GM12873 (cell line): Measurements from ENCODE around the gene C1orf87.

Experiments used
- CTCF ChIP-seq: IDR thresholded peaks from 2 replicates; pipeline ENCODE4 v1.5.1; 2012; ENCODE audit warnings: low read depth, mild to moderate bottlenecking, moderate library complexity, low read length, control low read depth; ENCODE audit not compliant: insufficient read depth; ENCODE audit errors: missing control alignments

C1orf87 gene

GRCh38 chr1:60087681-60088080, 14.1 kb upstream of the C1orf87 start:
- TF ChIP-seq CTCF: no peak

GRCh38 chr1:60078182-60078581, 4.6 kb upstream of the C1orf87 start:
- TF ChIP-seq CTCF: no peak

- no peak for TF ChIP-seq CTCF
Measured at GRCh38 chr1:60071296-60071695, 2.3 kb downstream of the C1orf87 start.

GRCh38 chr1:60069691-60070090, 3.9 kb downstream of the C1orf87 start:
- TF ChIP-seq CTCF: no peak

GRCh38 chr1:60068393-60069045, 5.1 kb downstream of the C1orf87 start:
- TF ChIP-seq CTCF: no peak

- no peak for TF ChIP-seq CTCF
Measured at GRCh38 chr1:60066001-60066400, 7.6 kb downstream of the C1orf87 start.

- TF ChIP-seq CTCF: no peak
Measured at GRCh38 chr1:60065199-60065598, 8.4 kb downstream of the C1orf87 start.

- no peak for TF ChIP-seq CTCF
Measured at GRCh38 chr1:60063561-60063960, 10.0 kb downstream of the C1orf87 start.
